Keratinocyte (primary cell): ENCODE measurements around the gene CRBN. TPM values are rescaled to one million over a fixed set of nuclear protein-coding genes. Genes with fewer than 3 reads are reported as not detected.

Experiments
- DNase-seq: peaks from one replicate; pipeline ENCODE4 v3.0.0-alpha.2; 2011; ENCODE audit warnings: low read depth, missing footprints, low spot score
- FAIRE-seq: peaks from 2 replicates; lab custom pipeline; 2011; peaks lifted over from hg19 to GRCh38; lab: Jason Lieb, UNC
- H2AFZ ChIP-seq: 2 replicates; pipeline ENCODE4 v1.6.0; 2012; ENCODE audit warnings: low read length, control low read depth, inconsistent platforms; ENCODE audit not compliant: control insufficient read depth
- H3K27ac ChIP-seq: 2 replicates; pipeline ENCODE4 v1.5.1; 2011; ENCODE audit warnings: low read length; ENCODE audit not compliant: control insufficient read depth, insufficient read depth
- H3K27me3 ChIP-seq: 3 replicates; pipeline ENCODE4 v1.6.0; 2011; ENCODE audit warnings: low read length; ENCODE audit not compliant: control insufficient read depth, insufficient read depth; ENCODE audit errors: extremely low read depth
- H3K36me3 ChIP-seq, 2 experiments: 2 replicates in 1 of 2; 3 replicates in 1 of 2; pipeline ENCODE4 v1.5.1; 2011; ENCODE audit warnings: low read length in 2 of 2, mild to moderate bottlenecking in 1 of 2; ENCODE audit not compliant: control insufficient read depth in 2 of 2, insufficient read depth in 2 of 2; ENCODE audit errors: extremely low read depth in 1 of 2
- H3K4me1 ChIP-seq: 3 replicates; pipeline ENCODE4 v1.5.1; 2011; ENCODE audit warnings: low read length; ENCODE audit not compliant: control insufficient read depth, insufficient read depth; ENCODE audit errors: extremely low read depth
- H3K4me2 ChIP-seq: 3 replicates; pipeline ENCODE4 v1.6.0; 2011; ENCODE audit warnings: low read depth, low read length; ENCODE audit not compliant: control insufficient read depth, insufficient read depth; ENCODE audit errors: extremely low read depth
- H3K4me3 ChIP-seq, 3 experiments: fragments of 200-600 bp in 1 of 3; sonication (generic) in 1 of 3; 2 replicates in 2 of 3; 3 replicates in 1 of 3; pipeline ENCODE4 v1.5.1; 2011 to 2016; ENCODE audit warnings: low read length in 3 of 3, mild to moderate bottlenecking in 3 of 3, control low read depth in 2 of 3, inconsistent platforms in 1 of 3, low read depth in 1 of 3, mixed read lengths in 1 of 3, mixed run types in 1 of 3, moderate library complexity in 1 of 3; ENCODE audit not compliant: control insufficient read depth in 2 of 3, insufficient read depth in 2 of 3; ENCODE audit errors: extremely low read depth in 1 of 3
- H3K79me2 ChIP-seq: 2 replicates; pipeline ENCODE4 v1.6.0; 2012; ENCODE audit warnings: low read length; ENCODE audit not compliant: control insufficient read depth, insufficient read depth
- H3K9ac ChIP-seq: 3 replicates; pipeline ENCODE4 v1.6.0; 2011; ENCODE audit warnings: low read length; ENCODE audit not compliant: control insufficient read depth, insufficient read depth; ENCODE audit errors: extremely low read depth
- H3K9me1 ChIP-seq: 3 replicates; pipeline ENCODE4 v1.6.0; 2011; ENCODE audit warnings: low read length; ENCODE audit not compliant: control insufficient read depth, insufficient read depth; ENCODE audit errors: extremely low read depth
- H3K9me3 ChIP-seq: 2 replicates; pipeline ENCODE4 v1.5.1; 2012; ENCODE audit warnings: low read depth, low read length; ENCODE audit not compliant: control insufficient read depth
- H4K20me1 ChIP-seq: 3 replicates; pipeline ENCODE4 v1.6.0; 2011; ENCODE audit warnings: low read length; ENCODE audit not compliant: control insufficient read depth, insufficient read depth; ENCODE audit errors: extremely low read depth
- EZH2 ChIP-seq: IDR thresholded peaks from one replicate; pipeline ENCODE4 v1.6.1; 2012; ENCODE audit warnings: inconsistent platforms, mild to moderate bottlenecking, low read length, moderate library complexity
- dilution Hi-C: fragments of 300-500 bp; cut with MboI; formaldehyde crosslinking; loops from one replicate; pipeline ENCODE4 v1.7.0; 2020; ENCODE audit warnings: low sequenced_read_pairs; ENCODE audit not compliant: extremely low pct_ligation_motif_present
- polyA plus RNA-seq, 5 experiments: library from polyadenylated mRNA; depleted of rRNA in 3 of 5; stranded (reverse) in 3 of 5; stranded (forward) in 1 of 5; unstranded in 1 of 5; fragments of >200 nt; gene quantifications; 1 replicate in 1 of 5; 2 replicates in 3 of 5; 3 replicates in 1 of 5; pipeline versions ENCODE4 v1.2.1 to v1.2.3, GENCODE V29; 2011 to 2012; ENCODE audit warnings: missing spikeins in 2 of 5, low read depth in 1 of 5, low replicate concordance in 1 of 5
- TF ChIP-seq, protein P1 (sequence below), 3 experiments: IDR thresholded peaks in 1 of 3; conservative IDR thresholded peaks in 1 of 3; optimal IDR thresholded peaks in 1 of 3; 2 replicates in 2 of 3; 3 replicates in 1 of 3; pipeline versions ENCODE3 to v1.5.1; 2011; ENCODE audit warnings: low read length in 3 of 3, mild to moderate bottlenecking in 3 of 3, moderate library complexity in 2 of 3, control low read depth in 1 of 3, inconsistent platforms in 1 of 3; ENCODE audit not compliant: insufficient read depth in 2 of 3; ENCODE audit errors: extremely low read depth in 1 of 3

Gene CRBN
- polyA plus RNA-seq, 1 donor (not counting 4 experiments of a cell fraction or from before 2014, with no cell fraction given) = 37.7 TPM

DNA sequence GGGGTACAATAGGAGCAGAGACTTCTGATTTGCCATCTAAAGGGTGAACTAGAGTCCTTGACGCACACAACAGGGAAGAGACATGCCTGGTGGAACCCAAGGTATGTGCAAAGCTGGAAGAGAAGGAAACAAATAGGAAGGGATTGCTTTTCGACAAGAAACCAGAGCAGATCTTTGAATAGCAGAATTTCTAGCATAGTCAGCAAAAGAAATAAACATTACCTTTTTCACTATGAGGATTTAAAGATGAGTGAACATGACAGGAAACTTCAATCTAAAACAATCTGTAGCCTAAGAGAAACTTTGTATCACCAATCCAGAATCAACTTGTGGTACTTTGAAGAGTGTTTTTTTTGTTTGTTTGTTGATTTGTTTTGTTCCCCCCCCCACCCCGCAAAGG, 74.2 kb downstream of the CRBN start:
- H3K4me1 ChIP-seq = no peaks in the 10 kb centered on the region
- DNase-seq (no peak), FAIRE-seq (no peak)
- H3K27ac ChIP-seq = no peak overlapping the region
- no peak overlapping the region for H2AFZ ChIP-seq
- H3K4me2 ChIP-seq = no peak overlapping the region
- H3K9me1 ChIP-seq = no peaks in the 10 kb centered on the region
- no peaks in the 10 kb centered on the region for H3K36me3 ChIP-seq
- no peak overlapping the region for H3K9ac ChIP-seq
- H3K27me3 ChIP-seq = no peaks in the 10 kb centered on the region
- no peaks in the 10 kb centered on the region for H4K20me1 ChIP-seq
- dilution Hi-C loops = no loop called here
- H3K4me3 ChIP-seq = no peak overlapping the region
- no peaks in the 10 kb centered on the region for H3K9me3 ChIP-seq
- TF ChIP-seq EZH2 = no peak
- TF ChIP-seq, protein P1, sequence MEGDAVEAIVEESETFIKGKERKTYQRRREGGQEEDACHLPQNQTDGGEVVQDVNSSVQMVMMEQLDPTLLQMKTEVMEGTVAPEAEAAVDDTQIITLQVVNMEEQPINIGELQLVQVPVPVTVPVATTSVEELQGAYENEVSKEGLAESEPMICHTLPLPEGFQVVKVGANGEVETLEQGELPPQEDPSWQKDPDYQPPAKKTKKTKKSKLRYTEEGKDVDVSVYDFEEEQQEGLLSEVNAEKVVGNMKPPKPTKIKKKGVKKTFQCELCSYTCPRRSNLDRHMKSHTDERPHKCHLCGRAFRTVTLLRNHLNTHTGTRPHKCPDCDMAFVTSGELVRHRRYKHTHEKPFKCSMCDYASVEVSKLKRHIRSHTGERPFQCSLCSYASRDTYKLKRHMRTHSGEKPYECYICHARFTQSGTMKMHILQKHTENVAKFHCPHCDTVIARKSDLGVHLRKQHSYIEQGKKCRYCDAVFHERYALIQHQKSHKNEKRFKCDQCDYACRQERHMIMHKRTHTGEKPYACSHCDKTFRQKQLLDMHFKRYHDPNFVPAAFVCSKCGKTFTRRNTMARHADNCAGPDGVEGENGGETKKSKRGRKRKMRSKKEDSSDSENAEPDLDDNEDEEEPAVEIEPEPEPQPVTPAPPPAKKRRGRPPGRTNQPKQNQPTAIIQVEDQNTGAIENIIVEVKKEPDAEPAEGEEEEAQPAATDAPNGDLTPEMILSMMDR (optimal IDR thresholded peaks at IDR 0.05 in 1 of 3, IDR thresholded peaks at IDR 0.05 in 1 of 3, conservative IDR thresholded peaks at IDR 0.05 in 1 of 3; ENCODE audit: extremely low read depth in 1 of 3, insufficient read depth in 2 of 3, low read length in 3 of 3) = no peak
- H3K79me2 ChIP-seq = no peaks in the 10 kb centered on the region

DNA sequence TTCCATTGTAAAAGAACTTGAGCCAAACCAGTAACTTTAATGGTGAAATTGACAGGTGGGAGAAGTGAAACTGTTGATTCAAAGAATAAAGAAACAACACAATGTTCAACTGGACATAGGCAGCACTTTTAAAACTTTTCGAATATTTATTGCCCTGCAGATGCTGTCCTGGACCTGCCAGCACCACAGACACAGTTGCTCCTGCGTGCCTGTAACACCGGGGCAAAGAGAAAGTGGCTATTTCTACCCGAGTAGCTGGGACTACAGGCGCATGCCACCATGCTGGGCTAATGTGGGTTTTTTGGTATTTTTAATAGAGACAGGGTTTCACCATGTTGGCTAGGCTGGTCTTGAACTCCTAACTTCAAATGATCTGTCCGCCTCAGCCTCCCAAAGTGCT, 76.7 kb downstream of the CRBN start:
- DNase-seq = no peak
- H3K4me2 ChIP-seq = no peak overlapping the region
- H3K36me3 ChIP-seq = no peaks in the 10 kb centered on the region
- no peak overlapping the region for H3K4me3 ChIP-seq
- no peak overlapping the region for H3K27ac ChIP-seq
- TF ChIP-seq EZH2 = no peak
- TF ChIP-seq, protein P1 (optimal IDR thresholded peaks at IDR 0.05 in 1 of 3, IDR thresholded peaks at IDR 0.05 in 1 of 3, conservative IDR thresholded peaks at IDR 0.05 in 1 of 3; ENCODE audit: extremely low read depth in 1 of 3, insufficient read depth in 2 of 3, low read length in 3 of 3) = no peak
- H3K9ac ChIP-seq = no peak overlapping the region
- H4K20me1 ChIP-seq = no peaks in the 10 kb centered on the region
- H3K4me1 ChIP-seq = no peaks in the 10 kb centered on the region
- dilution Hi-C loops = no loop called here
- no peaks in the 10 kb centered on the region for H3K79me2 ChIP-seq
- H3K27me3 ChIP-seq = no peaks in the 10 kb centered on the region
- FAIRE-seq = no peak
- no peak overlapping the region for H2AFZ ChIP-seq
- H3K9me3 ChIP-seq = no peaks in the 10 kb centered on the region
- H3K9me1 ChIP-seq = no peaks in the 10 kb centered on the region
